Naive thymus-derived CD4-positive, alpha-beta T cell (primary cell): ENCODE results near the gene PYM1. TPM values are rescaled to one million over a fixed set of nuclear protein-coding genes. Genes with fewer than 3 reads are reported as not detected.
"Not testable (repeated sequence)": the region's sequence is repeated elsewhere in the genome, so short reads cannot be mapped to it uniquely, and the experiment has no call there.

Experiments used
- ATAC-seq: fragments of 150-1000 bp; cut with Tn5 transposase; 2 replicates; pipeline ENCODE4 v1.10.0; 2021; ENCODE audit warnings: mild to moderate bottlenecking, moderate library complexity
- CTCF ChIA-PET: fragments of 350-600 bp; sonication (Branson Sonifier 250); formaldehyde crosslinking; loops from one replicate; lab custom pipeline; 2021; ENCODE audit warnings: antibody characterized with exemption; lab: Charles Lee
- POLR2A ChIA-PET: fragments of 350-600 bp; sonication (Branson Sonifier 250); formaldehyde crosslinking; loops from one replicate; lab custom pipeline; 2021; ENCODE audit warnings: antibody characterized with exemption, inconsistent platforms; lab: Charles Lee
- DNase-seq, 9 donors: peaks; one replicate each; pipeline versions ENCODE4 v3.0.0 to v3.0.0-alpha.2; 2020 to 2022; ENCODE audit warnings: mixed read lengths in 1 of 9
- H3K27ac ChIP-seq: one replicate; pipeline ENCODE4 v1.7.0; 2013; ENCODE audit warnings: mild to moderate bottlenecking, low read depth, low read length, moderate library complexity
- H3K27me3 ChIP-seq, 2 donors: one replicate each; pipeline ENCODE4 v1.7.0; 2013; ENCODE audit warnings: low read length in 2 of 2, mild to moderate bottlenecking in 2 of 2, moderate library complexity in 2 of 2; ENCODE audit not compliant: control insufficient read depth in 2 of 2, insufficient read depth in 2 of 2
- H3K36me3 ChIP-seq, 3 experiments: 1 replicate in 2 of 3; 2 replicates in 1 of 3; pipeline ENCODE4 v1.7.0; 2013; ENCODE audit warnings: low read length in 3 of 3, mild to moderate bottlenecking in 3 of 3, moderate library complexity in 1 of 3; ENCODE audit not compliant: insufficient read depth in 3 of 3, control insufficient read depth in 2 of 3
- H3K4me1 ChIP-seq, 2 donors: one replicate each; pipeline ENCODE4 v1.7.0; 2013; ENCODE audit warnings: low read length in 2 of 2, mild to moderate bottlenecking in 2 of 2, moderate library complexity in 1 of 2; ENCODE audit not compliant: control insufficient read depth in 2 of 2, insufficient read depth in 2 of 2
- H3K4me3 ChIP-seq: 2 replicates; pipeline ENCODE4 v1.7.0; 2013; ENCODE audit warnings: mild to moderate bottlenecking, low read length
- H3K9me3 ChIP-seq, 3 experiments: 1 replicate in 2 of 3; 2 replicates in 1 of 3; pipeline ENCODE4 v1.7.0; 2013; ENCODE audit warnings: low read length in 3 of 3; ENCODE audit not compliant: control insufficient read depth in 2 of 3
- H3K27ac Mint-ChIP-seq, 9 donors: one replicate each; pipeline ENCODE4 v1.8.0; 2020 to 2022; ENCODE audit warnings: mixed read lengths in 9 of 9, mild to moderate bottlenecking in 8 of 9, moderate library complexity in 5 of 9, inconsistent platforms in 2 of 9
- H3K27me3 Mint-ChIP-seq, 5 donors: one replicate each; pipeline ENCODE4 v1.8.0; 2021 to 2022; ENCODE audit warnings: mixed read lengths in 5 of 5, mild to moderate bottlenecking in 1 of 5
- H3K36me3 Mint-ChIP-seq, 5 donors: one replicate each; pipeline ENCODE4 v1.8.0; 2020 to 2022; ENCODE audit warnings: mixed read lengths in 5 of 5, mild to moderate bottlenecking in 3 of 5, inconsistent platforms in 1 of 5
- H3K4me1 Mint-ChIP-seq, 7 donors: one replicate each; pipeline ENCODE4 v1.8.0; 2020 to 2022; ENCODE audit warnings: mixed read lengths in 7 of 7, mild to moderate bottlenecking in 3 of 7, inconsistent platforms in 1 of 7
- H3K4me3 Mint-ChIP-seq, 10 donors: one replicate each; pipeline ENCODE4 v1.8.0; 2020 to 2022; ENCODE audit warnings: mild to moderate bottlenecking in 10 of 10, mixed read lengths in 10 of 10, moderate library complexity in 6 of 10, inconsistent platforms in 2 of 10
- H3K9me3 Mint-ChIP-seq, 11 donors: one replicate each; pipeline ENCODE4 v1.8.0; 2020 to 2022; ENCODE audit warnings: mixed read lengths in 11 of 11, mild to moderate bottlenecking in 4 of 11, inconsistent platforms in 1 of 11, moderate library complexity in 1 of 11
- intact Hi-C, 2 donors: fragments of 100-400 bp; cut with micrococcal nuclease; formaldehyde crosslinking; loops; one replicate each; pipeline ENCODE4 v1.15.1; 2023
- polyA plus RNA-seq, 2 donors: library from polyadenylated mRNA; unstranded; fragments of 300-500 nt; fragmentation: Illumina TruSeq; gene quantifications; one replicate each; pipeline ENCODE4 v1.2.3, GENCODE V29; 2021
- total RNA-seq, 6 experiments: library from RNA in 5 of 6; stranded (reverse) in 5 of 6; gene quantifications; 1 replicate in 5 of 6; 2 replicates in 1 of 6; pipeline ENCODE4 v1.2.3 and lab custom pipeline; 2021 to 2026

PYM1 gene
- total and polyA plus RNA-seq, 7 experiments from 2014 or later, result 18.5 to 70.7 (median 35.9) TPM

DNA sequence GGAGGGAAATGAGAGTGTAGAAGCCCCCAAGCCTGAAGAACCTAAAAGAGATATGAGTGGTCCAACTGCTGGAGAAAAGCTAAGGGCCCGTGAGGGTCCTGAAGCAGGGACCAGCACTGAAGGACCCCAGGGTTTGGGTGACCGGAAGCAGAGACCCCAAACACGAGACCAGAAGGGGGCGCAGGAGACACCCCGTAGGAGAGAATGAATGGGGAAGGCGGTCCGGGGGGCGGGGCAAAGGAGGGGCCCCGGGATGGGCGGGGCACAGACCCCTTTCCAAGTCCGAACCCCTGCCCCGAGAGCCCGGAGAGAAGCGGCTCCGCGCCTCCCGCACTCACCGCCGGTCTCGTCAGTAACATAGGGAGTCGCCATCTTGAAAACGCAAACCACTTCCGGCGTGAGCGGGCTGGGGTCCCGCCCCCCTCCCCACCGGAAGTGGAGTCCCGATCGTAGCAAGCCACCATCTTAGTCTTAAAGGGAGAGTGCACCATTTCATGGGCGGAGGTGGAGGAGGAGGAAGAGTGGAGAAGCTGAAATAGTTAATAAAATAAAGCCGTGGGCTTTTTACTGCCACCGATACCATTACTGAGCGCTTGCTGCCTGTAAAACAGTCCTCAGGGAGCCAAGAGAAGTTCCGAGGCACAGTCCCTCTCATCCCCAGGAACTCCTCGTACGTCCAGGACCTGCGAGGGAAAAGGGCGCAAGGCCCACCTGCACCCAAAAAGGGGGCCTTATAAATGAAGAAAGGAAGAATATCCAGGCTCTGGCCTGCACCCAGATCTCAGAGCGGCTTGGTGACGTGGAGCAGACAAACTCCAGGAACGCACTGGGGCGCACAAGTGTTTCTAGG is 731 bp downstream of the PYM1 start:
- ATAC-seq, result peak; percentile 65
- H3K36me3 ChIP-seq, result peaks cover 0 to 22% (median 0%) of the 10 kb centered on the region in 3 experiments
- H3K4me1 Mint-ChIP-seq, result peaks cover 33 to 61% (median 50%) of the 10 kb centered on the region in 7 donors

DNA sequence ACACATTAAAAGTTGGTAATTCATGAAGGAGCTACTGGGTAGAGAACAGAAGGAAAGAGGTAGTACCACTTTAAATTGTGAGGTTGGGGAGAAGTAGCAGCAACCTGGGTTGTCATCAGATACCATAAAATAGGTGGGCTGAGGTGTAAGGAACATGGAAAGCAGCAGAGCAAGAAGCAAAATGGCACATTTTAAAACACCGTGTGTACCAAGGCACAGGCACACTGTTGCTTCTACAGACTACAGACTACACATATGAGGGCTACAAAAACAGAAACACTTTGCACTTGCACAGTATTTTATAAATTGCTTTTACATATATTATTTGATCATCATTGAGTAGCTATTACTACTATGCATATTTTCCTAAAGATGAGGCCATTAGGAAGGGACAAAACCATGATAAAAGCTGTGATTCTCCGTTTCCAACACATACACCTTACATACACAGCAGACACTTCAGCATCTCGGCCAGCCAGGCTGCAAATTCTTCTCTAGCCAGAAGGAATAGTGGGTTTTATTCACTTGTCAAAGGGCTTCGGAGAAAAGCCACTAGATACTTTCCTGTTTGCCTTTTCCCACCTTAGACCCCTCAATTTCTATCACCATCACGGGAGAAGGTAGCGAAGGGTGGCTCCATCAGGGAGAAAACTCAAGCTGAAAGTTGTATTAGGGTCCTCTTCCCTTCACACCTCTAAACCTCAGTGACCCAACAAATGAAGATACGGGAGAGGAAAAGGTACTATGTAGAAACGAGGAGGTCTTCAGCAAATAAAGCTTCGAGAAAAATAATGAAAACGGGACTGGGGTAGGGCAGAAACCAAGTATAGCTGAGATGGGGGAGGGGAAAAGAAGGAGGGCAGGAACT is 1.6 kb downstream of the PYM1 start:
- ChIA-PET CTCF (interaction anchor here (0.6 to 5.5 kb wide), 16 partner anchors 9 to 189 kb away, joined by 3 to 51 read pairs (median 4); partner anchors contain the start of genes DNAJC14, ORMDL2 and SARNP), POLR2A (interaction anchor here (0.6 to 22.1 kb wide), 25 partner anchors 10 to 1601 kb away, joined by 3 to 728 read pairs (median 5); partner anchors contain the start of genes BLOC1S1, CD63, COPZ1 and DNAJC14)
- DNase-seq, result peak in 3 of 9 donors; percentile 21 to 24 (median 21)
- no peaks in the 10 kb centered on the region for H3K27me3 ChIP-seq
- peaks cover 25 to 30% of the 10 kb centered on the region in 2 donors for H3K4me1 ChIP-seq
- Mint-ChIP-seq H3K4me3 (peak overlapping the region; percentile 96 to 100 (median 98)), H3K4me1 (peaks cover 42 to 67% (median 52%) of the 10 kb centered on the region in 7 donors), H3K9me3 (peaks cover 0 to 11% (median 0%) of the 10 kb centered on the region in 11 donors), H3K27me3 (peaks cover 0 to 2% (median 0%) of the 10 kb centered on the region in 5 donors), H3K27ac (peak overlapping the region; percentile 95 to 100 (median 97)), H3K36me3 (peaks cover under 1 to 40% (median 15%) of the 10 kb centered on the region in 5 donors)
- H3K4me3 ChIP-seq, result peak overlapping the region; percentile 99
- ATAC-seq, result no peak
- peaks cover 0 to 16% (median 0%) of the 10 kb centered on the region in 3 experiments for H3K36me3 ChIP-seq
- peak overlapping the region; percentile 90 for H3K27ac ChIP-seq
- intact Hi-C loops, result loop anchor here (1.0 to 5.0 kb wide), 12 partner anchors 11 to 1816 kb away; partner anchors contain the start of genes ATP5F1B (in 1 of the 2), IKZF4 (in 1 of the 2), MYL6B (in 1 of the 2) and NEMP1 (in 1 of the 2)
- H3K9me3 ChIP-seq, result no peaks in the 10 kb centered on the region

More for the DNA sequence above, 731 bp downstream of the PYM1 start:
- POLR2A ChIA-PET, result interaction anchor here (0.6 to 22.1 kb wide), 23 partner anchors 11 to 1602 kb away, joined by 3 to 728 read pairs (median 5); partner anchors contain the start of genes BLOC1S1, CD63, COPZ1 and DNAJC14
- Mint-ChIP-seq H3K4me3 (peak overlapping the region; percentile 96 to 100 (median 98)), H3K27me3 (peaks cover 0 to 2% (median 0%) of the 10 kb centered on the region in 5 donors), H3K9me3 (peaks cover 0 to 11% (median 0%) of the 10 kb centered on the region in 11 donors), H3K36me3 (peaks cover 7 to 43% (median 18%) of the 10 kb centered on the region in 5 donors), H3K27ac (peak overlapping the region; percentile 96 to 100 (median 97))
- peak overlapping the region; percentile 90 for H3K27ac ChIP-seq
- DNase-seq, result peak; percentile 70 to 91 (median 87)
- H3K9me3 ChIP-seq, result no peaks in the 10 kb centered on the region
- H3K4me3 ChIP-seq, result peak overlapping the region; percentile 99
- intact Hi-C loops, result loop anchor here (1.0 to 5.0 kb wide), 19 partner anchors 12 to 1815 kb away; partner anchors contain the start of genes DNAJC14 (in 2 of the 2), ATP5F1B (in 1 of the 2), BLOC1S1 (in 1 of the 2) and IKZF4 (in 1 of the 2)
- peaks cover 25 to 28% of the 10 kb centered on the region in 2 donors for H3K4me1 ChIP-seq
- H3K27me3 ChIP-seq, result no peaks in the 10 kb centered on the region
- CTCF ChIA-PET, result interaction anchor here (0.7 to 5.5 kb wide), 12 partner anchors 9 to 189 kb away, joined by 3 to 51 read pairs (median 5); partner anchors contain the start of genes DNAJC14, ORMDL2 and SARNP

DNA sequence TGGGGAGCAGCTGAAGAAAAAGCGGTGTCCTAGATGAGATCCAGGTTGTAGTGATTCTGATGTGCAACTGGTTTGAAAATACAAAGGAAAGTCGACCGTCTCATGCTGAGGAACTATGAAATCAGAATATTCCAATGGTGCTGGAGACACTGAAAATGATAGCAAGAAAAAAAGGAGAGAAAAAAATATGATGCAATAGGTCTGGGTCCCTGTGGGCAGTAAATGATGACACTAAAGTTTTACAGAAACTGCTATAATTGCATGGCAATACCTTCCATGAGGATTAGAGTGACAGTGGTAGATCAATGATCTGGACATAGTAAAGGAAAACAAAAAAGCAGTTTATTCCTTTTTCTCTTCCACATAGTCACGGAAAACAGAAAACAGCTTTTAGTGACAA is 2.3 kb downstream of the PYM1 start:
- no peaks in the 10 kb centered on the region for H3K27me3 ChIP-seq
- no peak overlapping the region for H3K4me3 ChIP-seq
- peak overlapping the region; percentile 96 to 100 (median 98) for H3K4me3 Mint-ChIP-seq
- H3K4me1 ChIP-seq, result peaks cover 22 to 30% of the 10 kb centered on the region in 2 donors
- peaks cover 0 to 38% (median 13%) of the 10 kb centered on the region in 5 donors for H3K36me3 Mint-ChIP-seq
- H3K9me3 ChIP-seq, result no peaks in the 10 kb centered on the region
- H3K36me3 ChIP-seq, result peaks cover 0 to 15% (median 0%) of the 10 kb centered on the region in 3 experiments
- H3K27me3 Mint-ChIP-seq, result peaks cover 0 to 2% (median 0%) of the 10 kb centered on the region in 5 donors
- CTCF ChIA-PET, result interaction anchor here (0.6 to 5.5 kb wide), 7 partner anchors 10 to 188 kb away, joined by 3 to 51 read pairs (median 4); partner anchors contain the start of gene DNAJC14
- POLR2A ChIA-PET, result interaction anchor here (0.6 to 22.1 kb wide), 14 partner anchors 10 to 209 kb away, joined by 3 to 728 read pairs (median 7); partner anchors contain the start of genes BLOC1S1, DNAJC14, GDF11 and ORMDL2
- peak overlapping the region; percentile 90 for H3K27ac ChIP-seq
- H3K27ac Mint-ChIP-seq, result peak overlapping the region; percentile 95 to 100 (median 97)
- no peak for ATAC-seq
- intact Hi-C loops, result loop anchor here (5.0 kb wide), 7 partner anchors 97 to 1817 kb away; partner anchors contain the start of genes ATP5F1B (in 1 of the 2), IKZF4 (in 1 of the 2), MYL6B (in 1 of the 2) and NEMP1 (in 1 of the 2)
- DNase-seq, result no peak
- peaks cover 48 to 72% (median 56%) of the 10 kb centered on the region in 7 donors for H3K4me1 Mint-ChIP-seq
- H3K9me3 Mint-ChIP-seq, result peaks cover 0 to 11% (median 0%) of the 10 kb centered on the region in 11 donors

DNA sequence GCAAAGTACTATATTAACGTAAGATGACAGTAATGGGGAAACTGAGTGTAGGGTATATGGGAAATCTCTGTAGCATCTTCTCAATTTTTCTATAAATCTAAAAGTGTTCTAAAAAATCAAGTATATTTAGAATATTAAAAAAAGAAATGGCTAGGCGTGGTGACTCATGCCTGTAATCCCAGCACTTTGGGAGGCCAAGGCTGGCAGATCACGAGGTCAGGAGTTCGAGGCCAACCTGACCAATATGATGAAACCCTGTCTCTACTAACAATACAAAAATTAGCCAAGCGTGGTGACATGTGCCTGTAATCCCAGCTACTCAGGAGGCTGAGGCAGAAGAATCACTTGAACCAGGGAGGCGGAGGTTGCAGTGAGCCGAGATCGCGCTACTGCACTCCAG is 4.0 kb downstream of the PYM1 start:
- peaks cover 38 to 63% (median 52%) of the 10 kb centered on the region in 7 donors for H3K4me1 Mint-ChIP-seq
- H3K27ac Mint-ChIP-seq, result peak overlapping the region in 5 of 9 donors; percentile 0 to 75 (median 39)
- peaks cover 0 to 36% (median 13%) of the 10 kb centered on the region in 5 donors for H3K36me3 Mint-ChIP-seq
- H3K4me3 ChIP-seq, H3K27me3 Mint-ChIP-seq, H3K27me3 ChIP-seq, DNase-seq, H3K27ac ChIP-seq, CTCF ChIA-PET, H3K9me3 Mint-ChIP-seq, ATAC-seq, H3K9me3 ChIP-seq, intact Hi-C loops: not testable (repeated sequence)
- Histone ChIP-seq H3K4me1 (peaks cover 10 to 30% of the 10 kb centered on the region in 2 donors), H3K36me3 (peaks cover 0 to 15% (median 0%) of the 10 kb centered on the region in 3 experiments)
- peak overlapping the region in 3 of 10 donors; percentile 25 to 98 (median 96) for H3K4me3 Mint-ChIP-seq
- POLR2A ChIA-PET, result interaction anchor here (17.5 to 22.1 kb wide), 2 partner anchors 23 to 94 kb away, joined by 274 to 728 read pairs; partner anchors contain the start of gene DNAJC14

DNA sequence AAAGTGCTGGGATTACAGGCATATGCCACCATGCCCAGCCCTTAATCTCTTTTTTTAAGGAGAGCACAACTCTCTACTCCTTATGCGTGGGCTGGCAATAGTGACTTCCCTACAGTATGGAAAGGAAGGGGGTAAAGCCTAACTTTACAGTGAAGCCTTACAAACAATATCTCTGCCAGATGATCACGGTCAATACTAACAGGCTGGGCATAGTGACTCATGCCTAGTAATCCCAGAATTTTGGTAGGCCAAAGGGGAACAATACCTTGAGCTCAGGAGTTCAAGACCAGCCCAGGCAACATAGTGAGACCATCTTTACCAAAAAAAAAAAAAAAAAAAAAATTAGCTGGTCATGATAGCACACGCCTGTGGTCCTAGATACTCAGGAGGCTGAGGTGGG is 5.6 kb downstream of the PYM1 start:
- peaks cover 9 to 30% of the 10 kb centered on the region in 2 donors for H3K4me1 ChIP-seq
- Mint-ChIP-seq H3K36me3 (peaks cover 0 to 33% (median 11%) of the 10 kb centered on the region in 5 donors), H3K9me3 (peaks cover 0 to 7% (median 0%) of the 10 kb centered on the region in 11 donors), H3K4me1 (peaks cover 38 to 67% (median 53%) of the 10 kb centered on the region in 7 donors), H3K4me3 (peak overlapping the region in 2 of 10 donors; percentile 6 to 41), H3K27ac (peak overlapping the region in 5 of 9 donors; percentile 48 to 74 (median 62)), H3K27me3 (peaks cover 0 to 2% (median 0%) of the 10 kb centered on the region in 5 donors)
- intact Hi-C loops, result no loop called here
- DNase-seq (no peak), ATAC-seq (no peak)
- ChIA-PET POLR2A (interaction anchor here (1.4 to 22.1 kb wide), 4 partner anchors 8 to 92 kb away, joined by 4 to 728 read pairs (median 9); partner anchors contain the start of genes DNAJC14 and RAB5B), CTCF (interaction anchor here (0.8 kb wide), 1 partner anchor 9 kb away, joined by 8 read pairs; no protein-coding TSS in a partner anchor)
- H3K36me3 ChIP-seq, result peaks cover 0 to 5% (median 0%) of the 10 kb centered on the region in 3 experiments
- H3K27me3 ChIP-seq, result no peaks in the 10 kb centered on the region
- H3K4me3 ChIP-seq, result no peak overlapping the region
- no peak overlapping the region for H3K27ac ChIP-seq
- H3K9me3 ChIP-seq, result no peaks in the 10 kb centered on the region
